Subcutaneous adipose tissue (tissue), 4 donors: Measurements from ENCODE around the gene METTL26. TPM values are rescaled to one million over a fixed set of nuclear protein-coding genes. Genes with fewer than 3 reads are reported as not detected.

Experiments
- CTCF ChIP-seq: fragments of 450-650 bp; IDR thresholded peaks from one replicate; pipeline ENCODE4 v1.5.1; 2016; ENCODE audit warnings: low read depth, mild to moderate bottlenecking, control low read depth, antibody characterized with exemption, moderate library complexity
- total RNA-seq, 4 donors: library from RNA; depleted of rRNA; stranded (reverse); fragments of >200 nt; gene quantifications; one replicate each; pipeline ENCODE4 v1.1.0, GENCODE V29; 2016

METTL26 gene
- total RNA-seq, 4 donors from 2014 or later, result 72.2 to 199 (median 117) TPM

DNA sequence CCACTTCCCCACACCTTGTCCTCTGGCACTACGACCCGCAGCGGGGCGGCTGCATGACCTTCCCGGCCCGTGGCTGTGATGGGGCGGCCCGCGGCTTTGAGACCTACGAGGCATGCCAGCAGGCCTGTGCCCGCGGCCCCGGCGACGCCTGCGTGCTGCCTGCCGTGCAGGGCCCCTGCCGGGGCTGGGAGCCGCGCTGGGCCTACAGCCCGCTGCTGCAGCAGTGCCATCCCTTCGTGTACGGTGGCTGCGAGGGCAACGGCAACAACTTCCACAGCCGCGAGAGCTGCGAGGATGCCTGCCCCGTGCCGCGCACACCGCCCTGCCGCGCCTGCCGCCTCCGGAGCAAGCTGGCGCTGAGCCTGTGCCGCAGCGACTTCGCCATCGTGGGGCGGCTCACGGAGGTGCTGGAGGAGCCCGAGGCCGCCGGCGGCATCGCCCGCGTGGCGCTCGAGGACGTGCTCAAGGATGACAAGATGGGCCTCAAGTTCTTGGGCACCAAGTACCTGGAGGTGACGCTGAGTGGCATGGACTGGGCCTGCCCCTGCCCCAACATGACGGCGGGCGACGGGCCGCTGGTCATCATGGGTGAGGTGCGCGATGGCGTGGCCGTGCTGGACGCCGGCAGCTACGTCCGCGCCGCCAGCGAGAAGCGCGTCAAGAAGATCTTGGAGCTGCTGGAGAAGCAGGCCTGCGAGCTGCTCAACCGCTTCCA, 2.6 kb downstream of the METTL26 start:
- TF ChIP-seq CTCF, result no peak

GRCh38 chr16:632486-633335, 3.4 kb downstream of the METTL26 start:
- no peak for TF ChIP-seq CTCF

DNA sequence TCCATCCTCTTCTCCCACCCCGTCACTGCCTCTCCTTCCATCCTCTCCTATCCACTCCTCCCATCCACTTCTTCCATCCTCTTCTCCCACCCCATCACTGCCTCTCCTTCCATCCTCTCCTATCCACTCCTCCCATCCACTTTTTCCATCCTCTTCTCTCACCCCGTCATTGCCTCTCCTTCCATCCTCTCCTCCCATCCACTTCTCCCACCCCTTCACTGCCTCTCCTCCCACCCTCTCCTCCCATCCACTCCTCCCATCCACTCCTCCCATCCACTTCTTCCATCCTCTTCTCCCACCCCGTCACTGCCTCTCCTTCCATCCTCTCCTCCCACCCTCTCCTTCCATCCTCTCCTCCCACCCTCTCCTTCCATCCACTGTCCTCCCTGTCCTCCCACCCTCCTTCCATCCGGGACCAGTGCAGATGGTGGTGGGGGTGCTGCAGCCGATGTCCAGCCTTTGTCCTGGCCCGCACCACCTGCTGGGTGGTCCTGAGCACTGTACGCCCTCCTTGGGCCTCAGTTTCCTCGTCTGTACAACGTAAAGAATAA, 4.2 kb downstream of the METTL26 start:
- no peak for TF ChIP-seq CTCF

- TF ChIP-seq CTCF, result no peak
Measured at GRCh38 chr16:630815-631405, 5.2 kb downstream of the METTL26 start, which contains the start of gene WFIKKN1. Gene WFIKKN1, plus strand, starts transcription at chr16:630985. Its CDS starts 269 bp downstream, at chr16:631254.

DNA sequence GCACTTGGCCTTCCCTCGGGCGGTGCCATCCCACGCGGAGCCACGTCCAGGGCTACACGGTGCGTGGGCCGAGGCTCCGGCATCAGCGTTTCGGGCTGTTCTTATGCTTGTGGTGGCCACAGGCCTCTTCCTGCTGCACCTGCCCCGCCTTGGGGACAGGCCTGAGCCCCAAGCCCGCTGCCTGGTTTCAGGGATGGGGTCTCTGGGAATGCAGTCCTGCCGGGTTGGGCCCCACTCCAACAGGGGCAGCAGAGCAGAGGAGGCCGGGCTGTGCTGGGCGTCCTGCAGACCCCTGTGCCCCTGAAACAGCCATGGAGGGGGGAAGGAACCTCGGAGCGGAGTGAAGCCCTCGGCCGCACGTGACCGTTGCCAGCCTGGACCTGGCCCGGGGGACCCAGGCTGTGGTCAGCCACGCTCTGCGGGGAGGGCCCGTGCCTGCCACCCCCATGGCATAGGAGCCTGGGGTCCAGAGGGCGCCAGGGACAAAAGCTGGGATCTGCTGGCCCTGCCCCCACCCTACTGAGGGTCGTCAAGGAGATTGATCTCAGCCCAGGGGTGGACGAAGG, 5.8 kb downstream of the METTL26 start:
- TF ChIP-seq CTCF, result no peak

DNA sequence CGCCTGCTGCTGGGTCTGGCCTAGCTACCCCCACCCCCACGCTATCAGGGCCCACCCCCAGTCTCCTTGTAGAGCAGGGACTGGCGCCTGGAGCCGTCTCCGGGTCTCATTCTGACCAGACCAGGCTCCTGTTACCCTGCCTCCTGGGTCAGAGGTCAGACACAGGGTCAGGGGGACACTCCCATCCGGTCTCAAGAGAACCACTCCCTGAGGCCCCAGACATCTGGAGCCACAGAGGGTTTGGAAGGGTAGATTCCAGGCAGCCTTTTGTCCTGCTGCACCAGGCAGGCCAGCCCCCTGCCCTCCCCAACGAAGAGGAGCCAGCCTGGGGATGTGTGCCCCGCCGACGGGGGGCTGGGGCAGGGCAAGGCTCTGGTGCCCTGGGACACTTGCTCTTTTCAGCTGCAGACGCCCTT, 6.3 kb downstream of the METTL26 start:
- no peak for TF ChIP-seq CTCF
